Measurements from ENCODE around the gene BCS1L.

The BCS1L gene

GRCh38 chr2:218659258-218659987 lies at the start of gene BCS1L, which contains the start of gene ZNF142:
TSS of gene BCS1L (plus strand) at chr2:218659683. CDS start at chr2:218660988, 1,305 bp downstream.
TSS of gene ZNF142 (minus strand) at chr2:218659623. CDS start at chr2:218656429, 3,194 bp downstream.
- in situ Hi-C loops (cut with MboI; ENCODE audit: low sequenced_read_pairs) = no loop called here

- in situ Hi-C loops (cut with MboI; ENCODE audit: low sequenced_read_pairs) = no loop called here
Measured at GRCh38 chr2:218615868-218616315, 43.6 kb upstream of the BCS1L start.

GRCh38 chr2:218618102-218618860 lies 41.2 kb upstream of the BCS1L start:
- in situ Hi-C loops (cut with MboI; ENCODE audit: low sequenced_read_pairs) = no loop called here

GRCh38 chr2:218621007-218621406 lies 38.5 kb upstream of the BCS1L start:
- in situ Hi-C loops (cut with MboI; ENCODE audit: low sequenced_read_pairs) = no loop called here

GRCh38 chr2:218622606-218623365 lies 36.7 kb upstream of the BCS1L start:
- in situ Hi-C loops (cut with MboI; ENCODE audit: low sequenced_read_pairs) = no loop called here

- in situ Hi-C loops (cut with MboI; ENCODE audit: low sequenced_read_pairs) = no loop called here
Measured at GRCh38 chr2:218623366-218623705, 36.1 kb upstream of the BCS1L start.

- in situ Hi-C loops (cut with MboI; ENCODE audit: low sequenced_read_pairs) = no loop called here
Measured at GRCh38 chr2:218626369-218626768, 33.1 kb upstream of the BCS1L start.

- in situ Hi-C loops (cut with MboI; ENCODE audit: low sequenced_read_pairs) = no loop called here
Measured at GRCh38 chr2:218627939-218628338, 31.5 kb upstream of the BCS1L start.

- in situ Hi-C loops (cut with MboI; ENCODE audit: low sequenced_read_pairs) = no loop called here
Measured at GRCh38 chr2:218631837-218632236, 27.6 kb upstream of the BCS1L start.

GRCh38 chr2:218635719-218636118 lies 23.8 kb upstream of the BCS1L start:
- in situ Hi-C loops (cut with MboI; ENCODE audit: low sequenced_read_pairs) = no loop called here

- in situ Hi-C loops (cut with MboI; ENCODE audit: low sequenced_read_pairs) = no loop called here
Measured at GRCh38 chr2:218638372-218638771, 21.1 kb upstream of the BCS1L start.

GRCh38 chr2:218642121-218642656 lies 17.3 kb upstream of the BCS1L start:
- in situ Hi-C loops (cut with MboI; ENCODE audit: low sequenced_read_pairs) = no loop called here

GRCh38 chr2:218642786-218643185 lies 16.7 kb upstream of the BCS1L start:
- in situ Hi-C loops (cut with MboI; ENCODE audit: low sequenced_read_pairs) = no loop called here

- in situ Hi-C loops (cut with MboI; ENCODE audit: low sequenced_read_pairs) = no loop called here
Measured at GRCh38 chr2:218643751-218644310, 15.7 kb upstream of the BCS1L start.

- in situ Hi-C loops (cut with MboI; ENCODE audit: low sequenced_read_pairs) = no loop called here
Measured at GRCh38 chr2:218644721-218645120, 14.8 kb upstream of the BCS1L start.

- in situ Hi-C loops (cut with MboI; ENCODE audit: low sequenced_read_pairs) = no loop called here
Measured at GRCh38 chr2:218645126-218645525, 14.4 kb upstream of the BCS1L start.

- in situ Hi-C loops (cut with MboI; ENCODE audit: low sequenced_read_pairs) = no loop called here
Measured at GRCh38 chr2:218648088-218648786, 11.2 kb upstream of the BCS1L start.

GRCh38 chr2:218648787-218649100 lies 10.7 kb upstream of the BCS1L start:
- in situ Hi-C loops (cut with MboI; ENCODE audit: low sequenced_read_pairs) = no loop called here

- in situ Hi-C loops (cut with MboI; ENCODE audit: low sequenced_read_pairs) = no loop called here
Measured at GRCh38 chr2:218655751-218656150, 3.7 kb upstream of the BCS1L start.

- in situ Hi-C loops (cut with MboI; ENCODE audit: low sequenced_read_pairs) = no loop called here
Measured at GRCh38 chr2:218658671-218659257, 719 bp upstream of the BCS1L start.

Measured in hTERT RPE-1 (cell line).